Gastrocnemius medialis (tissue), 4 donors: Measurements from ENCODE around the gene MAP7.

ENCODE experiments used
- CTCF ChIP-seq, 5 experiments: fragments of 450-650 bp in 3 of 5; fragments of 200-600 bp in 2 of 5; sonication (generic) in 2 of 5; IDR thresholded peaks in 4 of 5; conservative IDR thresholded peaks in 1 of 5; 1 replicate in 4 of 5; 2 replicates in 1 of 5; pipeline ENCODE4 v1.5.1; 2016 to 2019; ENCODE audit warnings: antibody characterized with exemption in 5 of 5, mild to moderate bottlenecking in 3 of 5, moderate library complexity in 3 of 5
- POLR2A ChIP-seq, 2 donors: fragments of 450-650 bp; IDR thresholded peaks; one replicate each; pipeline ENCODE4 v1.6.1; 2017; ENCODE audit warnings: antibody characterized with exemption in 2 of 2, mild to moderate bottlenecking in 2 of 2, moderate library complexity in 2 of 2

- no peak for TF ChIP-seq CTCF (IDR thresholded peaks at IDR 0.05 in 4 of 5, conservative IDR thresholded peaks at IDR 0.05 in 1 of 5)
- no peak for TF ChIP-seq POLR2A (IDR thresholded peaks at IDR 0.05)
These were observed 80.2 kb downstream of the MAP7 start for GRCh38 chr6:136470044-136470443.
